Lower lobe of right lung (tissue), 2 donors: ENCODE measurements around the gene B4GALNT3. TPM values are rescaled to one million over a fixed set of nuclear protein-coding genes. Genes with fewer than 3 reads are reported as not detected.

Source experiments
- ATAC-seq, 2 donors: fragments of 200-7000 bp; cut with Tn5 transposase; one replicate each; pipeline ENCODE4 v1.9.1; 2020 to 2022; ENCODE audit warnings: mild to moderate bottlenecking in 2 of 2, moderate library complexity in 2 of 2
- DNase-seq: peaks from one replicate; pipeline ENCODE4 v3.0.0-alpha.2; 2020
- H3K27ac ChIP-seq: fragments of 200-600 bp; one replicate; pipeline ENCODE4 v1.8.0; 2022
- H3K27me3 ChIP-seq: fragments of 200-600 bp; one replicate; pipeline ENCODE4 v1.8.0; 2022; ENCODE audit warnings: low read depth
- H3K36me3 ChIP-seq: fragments of 200-600 bp; one replicate; pipeline ENCODE4 v1.8.0; 2022; ENCODE audit warnings: mild to moderate bottlenecking
- H3K4me1 ChIP-seq: fragments of 200-600 bp; one replicate; pipeline ENCODE4 v1.8.0; 2022
- H3K4me3 ChIP-seq: fragments of 200-600 bp; one replicate; pipeline ENCODE4 v1.8.0; 2022; ENCODE audit warnings: mild to moderate bottlenecking
- H3K9me3 ChIP-seq: fragments of 200-600 bp; one replicate; pipeline ENCODE4 v1.8.0; 2022
- CTCF ChIP-seq: fragments of 200-600 bp; IDR thresholded peaks from one replicate; pipeline ENCODE4 v1.8.0; 2022; ENCODE audit warnings: antibody characterized with exemption, mild to moderate bottlenecking
- intact Hi-C: fragments of 100-400 bp; cut with DNase I; formaldehyde crosslinking; loops from one replicate; pipeline ENCODE4 v1.11.0; 2022
- total RNA-seq: library from RNA; stranded (reverse); fragmentation: NEBNext Ultra II Directional; extraction: Animal tissue kit (Norgen Biotek cat#: 25700); gene quantifications from one replicate; pipeline ENCODE4 v1.2.1, GENCODE V29; 2021
- donor health status: DM: no; HTN: yes; CAD: no; lungs with severe emphysema.

Gene B4GALNT3
- total RNA-seq, 1 donor from 2014 or later = 20.6 TPM

GRCh38 chr12:547883-548470 is 88.2 kb downstream of the B4GALNT3 start:
- Histone ChIP-seq H3K27ac (no peak overlapping the region), H3K36me3 (no peaks in the 10 kb centered on the region), H3K9me3 (no peaks in the 10 kb centered on the region), H3K27me3 (peaks cover 11% of the 10 kb centered on the region), H3K4me1 (peaks cover 7% of the 10 kb centered on the region), H3K4me3 (no peak overlapping the region)
- TF ChIP-seq CTCF = no peak
- ATAC-seq (no peak), DNase-seq (no peak)
- intact Hi-C loops = no loop called here

DNA sequence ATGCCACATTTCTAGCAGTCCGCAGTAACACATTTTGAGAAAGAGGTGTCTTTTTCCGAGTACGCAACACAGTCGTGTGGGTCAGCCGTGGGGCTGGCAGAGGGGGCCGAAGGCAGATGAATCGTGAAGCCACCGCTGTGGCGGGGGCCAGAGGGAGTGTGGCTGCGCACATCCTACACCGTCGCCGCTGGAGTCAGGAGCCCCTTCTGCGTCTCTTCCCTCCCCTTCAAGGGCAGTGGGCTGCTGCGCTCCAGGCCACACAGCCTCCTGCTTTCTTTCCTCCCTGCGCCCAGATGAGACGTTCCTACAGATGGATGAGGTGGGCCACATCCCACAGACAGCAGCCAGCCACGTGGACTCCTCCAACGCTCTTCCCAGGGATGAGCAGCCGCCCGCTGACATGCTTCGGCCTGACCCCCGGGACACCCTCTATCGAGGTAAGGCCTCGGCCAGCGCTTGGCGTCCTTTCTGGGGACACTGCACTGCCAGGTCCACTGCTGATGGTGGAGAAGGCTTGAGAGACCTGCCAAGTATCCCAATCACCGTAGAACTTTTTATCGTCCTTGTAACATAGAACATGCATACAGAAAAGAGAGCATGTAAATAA is 89.8 kb downstream of the B4GALNT3 start:
- H3K27ac ChIP-seq = no peak overlapping the region
- H3K9me3 ChIP-seq = no peaks in the 10 kb centered on the region
- H3K4me1 ChIP-seq = peaks cover 18% of the 10 kb centered on the region
- H3K4me3 ChIP-seq = no peak overlapping the region
- H3K27me3 ChIP-seq = peaks cover 11% of the 10 kb centered on the region
- intact Hi-C loops = no loop called here
- DNase-seq (no peak), ATAC-seq (no peak)
- no peak for TF ChIP-seq CTCF
- H3K36me3 ChIP-seq = no peaks in the 10 kb centered on the region

DNA sequence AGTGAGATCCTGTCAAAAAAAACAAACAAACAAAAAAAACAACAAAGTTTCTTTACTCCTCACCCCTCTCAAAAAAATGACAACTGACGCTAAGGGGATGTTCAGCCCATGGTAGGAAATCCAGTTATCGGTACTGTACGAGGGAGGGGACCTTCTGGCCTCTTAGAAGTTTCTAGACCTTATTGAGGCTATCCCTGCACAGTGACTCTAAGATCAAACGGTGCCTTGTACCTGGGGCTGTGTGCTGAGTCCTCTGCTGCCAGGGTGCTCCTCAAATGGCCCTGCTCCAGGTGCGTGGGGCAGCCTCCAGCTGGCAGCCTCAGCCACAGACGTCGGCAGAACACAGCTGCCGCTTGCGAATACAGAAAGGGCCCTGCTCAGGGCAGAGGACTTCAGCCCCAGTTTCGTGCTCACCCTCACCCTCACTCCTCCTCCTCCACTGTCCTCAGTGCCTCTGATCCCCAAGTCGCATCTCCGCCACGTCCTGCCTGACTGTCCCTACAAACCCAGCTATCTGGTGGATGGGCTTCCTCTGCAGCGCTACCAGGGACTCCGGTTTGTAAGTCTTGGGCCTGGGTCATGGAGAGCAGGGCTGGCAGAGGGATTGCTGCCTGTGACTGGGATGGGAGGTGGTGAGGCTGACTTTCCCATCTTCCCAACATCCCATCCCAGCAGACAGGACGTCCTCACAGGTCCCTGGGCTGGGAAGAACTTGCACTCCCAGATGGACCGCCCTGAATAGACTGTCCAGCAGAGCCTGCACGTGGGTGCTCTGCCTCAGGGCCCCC is 90.9 kb downstream of the B4GALNT3 start:
- H3K9me3 ChIP-seq = no peaks in the 10 kb centered on the region
- H3K27ac ChIP-seq = no peak overlapping the region
- no peak for DNase-seq
- H3K4me1 ChIP-seq = peaks cover 18% of the 10 kb centered on the region
- no peak for ATAC-seq
- no peaks in the 10 kb centered on the region for H3K36me3 ChIP-seq
- no peak overlapping the region for H3K4me3 ChIP-seq
- peaks cover 11% of the 10 kb centered on the region for H3K27me3 ChIP-seq
- no peak for TF ChIP-seq CTCF
- intact Hi-C loops = no loop called here

DNA sequence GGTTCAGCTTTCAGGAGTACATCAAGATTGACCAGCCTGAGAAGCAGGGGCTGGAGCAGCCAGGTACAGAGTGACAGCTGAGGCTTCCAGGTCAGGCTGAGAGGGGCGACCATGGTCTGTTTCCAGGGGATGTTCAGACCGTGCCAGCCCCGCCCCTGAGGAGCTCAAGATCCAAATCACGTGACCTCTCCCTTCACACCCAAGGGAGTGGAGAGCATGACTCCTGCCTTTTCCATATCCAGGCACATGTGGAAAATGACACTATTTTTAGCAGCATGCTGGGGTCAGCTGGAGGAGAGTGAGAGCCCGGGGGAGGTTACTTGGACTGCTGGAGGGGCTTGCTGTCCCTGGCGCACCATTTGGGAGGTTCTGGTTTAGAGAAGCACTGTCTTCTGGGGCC is 92.7 kb downstream of the B4GALNT3 start:
- no peaks in the 10 kb centered on the region for H3K9me3 ChIP-seq
- ATAC-seq = no peak
- no peaks in the 10 kb centered on the region for H3K36me3 ChIP-seq
- TF ChIP-seq CTCF = no peak
- H3K27me3 ChIP-seq = peaks cover 3% of the 10 kb centered on the region
- no peak overlapping the region for H3K4me3 ChIP-seq
- H3K27ac ChIP-seq = no peak overlapping the region
- intact Hi-C loops = no loop called here
- peaks cover 12% of the 10 kb centered on the region for H3K4me1 ChIP-seq
- DNase-seq = no peak

GRCh38 chr12:553216-554000 is 93.7 kb downstream of the B4GALNT3 start:
- no peak overlapping the region for H3K4me3 ChIP-seq
- no peak for TF ChIP-seq CTCF
- peak in 1 of 2 donors; percentile 35 for ATAC-seq

More at GRCh38 chr12:553216-554000, 93.7 kb downstream of the B4GALNT3 start:
- DNase-seq = no peak
- Histone ChIP-seq H3K9me3 (no peaks in the 10 kb centered on the region), H3K27ac (no peak overlapping the region), H3K27me3 (no peaks in the 10 kb centered on the region), H3K36me3 (no peaks in the 10 kb centered on the region), H3K4me1 (peaks cover 12% of the 10 kb centered on the region)
- intact Hi-C loops = no loop called here
